Lower leg skin (tissue), 3 donors: ENCODE data around the gene SCFD2.

Experiments used
- POLR2A ChIP-seq, 2 donors: fragments of 450-650 bp; IDR thresholded peaks; one replicate each; pipeline ENCODE4 v1.6.1; 2016 to 2017; ENCODE audit warnings: antibody characterized with exemption in 2 of 2, mild to moderate bottlenecking in 1 of 2, moderate library complexity in 1 of 2
- TF ChIP-seq, protein P1 (sequence below), 3 donors: fragments of 450-650 bp; IDR thresholded peaks; one replicate each; pipeline ENCODE4 v1.5.1; 2016; ENCODE audit warnings: antibody characterized with exemption in 3 of 3, mild to moderate bottlenecking in 3 of 3, moderate library complexity in 2 of 3

DNA sequence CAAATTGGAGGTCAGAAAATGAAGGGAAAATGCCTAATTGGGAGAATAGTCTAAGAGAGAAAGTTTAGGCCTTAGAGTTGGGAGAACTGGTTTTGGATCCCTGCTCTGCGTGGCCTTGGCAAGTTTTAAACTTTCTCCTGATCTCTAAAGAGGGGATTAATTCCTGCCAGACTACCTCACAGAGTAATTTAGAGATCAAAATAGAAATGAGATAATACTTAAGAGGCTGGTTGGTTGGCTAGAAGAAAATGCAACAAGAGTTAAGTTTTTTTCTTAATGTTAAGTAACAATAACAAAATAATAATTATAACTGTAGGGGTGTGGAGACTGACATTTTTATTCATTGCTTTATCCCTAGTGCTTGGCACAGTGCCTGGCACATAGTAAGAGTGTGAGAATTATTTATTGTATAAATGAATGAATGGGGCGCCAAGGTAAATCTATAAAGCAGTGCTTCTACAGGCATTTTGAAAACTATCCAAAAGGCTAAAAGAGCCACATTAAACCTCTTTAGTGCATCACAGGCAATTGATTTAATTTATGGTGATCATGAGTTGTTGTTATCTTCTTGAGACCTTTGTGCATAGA, 343.3 kb downstream of the SCFD2 start:
- TF ChIP-seq, protein P1, sequence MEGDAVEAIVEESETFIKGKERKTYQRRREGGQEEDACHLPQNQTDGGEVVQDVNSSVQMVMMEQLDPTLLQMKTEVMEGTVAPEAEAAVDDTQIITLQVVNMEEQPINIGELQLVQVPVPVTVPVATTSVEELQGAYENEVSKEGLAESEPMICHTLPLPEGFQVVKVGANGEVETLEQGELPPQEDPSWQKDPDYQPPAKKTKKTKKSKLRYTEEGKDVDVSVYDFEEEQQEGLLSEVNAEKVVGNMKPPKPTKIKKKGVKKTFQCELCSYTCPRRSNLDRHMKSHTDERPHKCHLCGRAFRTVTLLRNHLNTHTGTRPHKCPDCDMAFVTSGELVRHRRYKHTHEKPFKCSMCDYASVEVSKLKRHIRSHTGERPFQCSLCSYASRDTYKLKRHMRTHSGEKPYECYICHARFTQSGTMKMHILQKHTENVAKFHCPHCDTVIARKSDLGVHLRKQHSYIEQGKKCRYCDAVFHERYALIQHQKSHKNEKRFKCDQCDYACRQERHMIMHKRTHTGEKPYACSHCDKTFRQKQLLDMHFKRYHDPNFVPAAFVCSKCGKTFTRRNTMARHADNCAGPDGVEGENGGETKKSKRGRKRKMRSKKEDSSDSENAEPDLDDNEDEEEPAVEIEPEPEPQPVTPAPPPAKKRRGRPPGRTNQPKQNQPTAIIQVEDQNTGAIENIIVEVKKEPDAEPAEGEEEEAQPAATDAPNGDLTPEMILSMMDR (IDR thresholded peaks at IDR 0.05): no peak
- TF ChIP-seq POLR2A (IDR thresholded peaks at IDR 0.05): no peak
